ENCODE results near the gene PGPEP1. TPM values are rescaled to one million over a fixed set of nuclear protein-coding genes. Genes with fewer than 3 reads are reported as not detected.

PGPEP1 gene
- total RNA-seq, 1 experiment from 2014 or later, result 25.6 TPM

DNA sequence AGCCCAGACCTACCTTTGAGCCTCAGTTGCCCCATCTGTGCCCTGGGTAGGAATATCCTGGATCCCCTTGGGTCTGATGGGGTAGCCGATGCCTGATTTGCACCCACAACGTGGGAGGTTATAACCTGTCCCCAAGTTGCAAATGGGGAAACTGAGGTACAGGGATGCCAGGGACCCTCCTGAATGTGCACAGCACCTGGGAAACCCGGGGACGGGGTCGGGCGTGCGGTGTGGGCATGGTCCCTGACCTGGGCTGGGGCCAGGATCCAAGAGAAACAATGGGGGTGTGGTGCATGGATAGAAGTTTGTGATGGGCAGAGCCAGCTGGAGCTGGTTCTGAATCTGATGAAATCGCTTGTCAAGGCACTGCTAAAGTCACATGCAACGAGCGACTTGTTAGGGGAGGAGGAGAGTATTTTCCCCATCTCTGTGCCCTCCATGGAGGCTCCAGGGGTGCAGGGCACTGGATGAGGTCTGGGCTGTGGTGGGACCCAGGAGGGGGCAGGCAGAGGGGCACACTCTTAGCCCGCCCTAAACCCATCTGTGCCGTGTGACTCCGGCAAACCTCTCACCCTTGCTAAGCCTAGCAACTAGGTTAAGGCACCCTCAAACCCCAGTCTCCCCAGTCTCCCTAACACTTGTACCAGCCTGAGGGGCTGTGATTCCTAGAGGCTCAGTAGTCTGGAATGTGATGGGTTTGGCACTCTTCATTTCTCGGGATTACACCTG lies 46.3 kb downstream of the PGPEP1 start:
- Mint-ChIP-seq H3K36me3 (ENCODE audit: insufficient read depth, unreplicated experiment) (peaks cover 64% of the 10 kb centered on the region), H3K27me3 (ENCODE audit: insufficient read depth, unreplicated experiment) (no peaks in the 10 kb centered on the region), H3K9me3 (ENCODE audit: unreplicated experiment) (no peaks in the 10 kb centered on the region), H3K4me3 (ENCODE audit: unreplicated experiment) (peak overlapping the region; percentile 85), H3K4me1 (ENCODE audit: low read depth, unreplicated experiment) (peaks cover 6% of the 10 kb centered on the region), H3K27ac (ENCODE audit: unreplicated experiment) (peak overlapping the region; percentile 92)
- peak in 1 of 2 experiments; percentile 56 for DNase-seq
- ChIA-PET POLR2A (interaction anchor here (1.2 to 1.8 kb wide), 2 partner anchors 15 to 105 kb away, joined by 15 to 16 read pairs; partner anchors contain the start of gene JUND), CTCF (interaction anchor here (0.5 to 2.1 kb wide), 7 partner anchors 11 to 438 kb away, joined by 3 to 10 read pairs (median 6); partner anchors contain the start of genes LRRC25 and SSBP4)
- Histone ChIP-seq H3K27me3 (replicated peaks; ENCODE audit: control insufficient read depth, insufficient read depth, low read length) (no peaks in the 10 kb centered on the region), H3K4me3 (ENCODE audit: low read depth, low read length) (peak overlapping the region; percentile 76), H3K9me3 (no peaks in the 10 kb centered on the region), H3K36me3 (ENCODE audit: control insufficient read depth, insufficient read depth, low read length) (peaks cover 11% of the 10 kb centered on the region), H3K4me1 (peaks cover 40% of the 10 kb centered on the region)
- BruUV-seq (replicated peaks), result TSS peak; percentile 55
- no peak for TF ChIP-seq CTCF (IDR thresholded peaks at IDR 0.05; ENCODE audit: insufficient read depth in 1 of 2, low read depth in 1 of 2, low read length in 1 of 2, severe bottlenecking in 1 of 2, unreplicated experiment in 1 of 2)
- intact Hi-C loops (cut with micrococcal nuclease; ENCODE audit: unreplicated experiment), result loop anchor here (2.0 kb wide), 1 partner anchor 14 kb away; no protein-coding TSS in a partner anchor

DNA sequence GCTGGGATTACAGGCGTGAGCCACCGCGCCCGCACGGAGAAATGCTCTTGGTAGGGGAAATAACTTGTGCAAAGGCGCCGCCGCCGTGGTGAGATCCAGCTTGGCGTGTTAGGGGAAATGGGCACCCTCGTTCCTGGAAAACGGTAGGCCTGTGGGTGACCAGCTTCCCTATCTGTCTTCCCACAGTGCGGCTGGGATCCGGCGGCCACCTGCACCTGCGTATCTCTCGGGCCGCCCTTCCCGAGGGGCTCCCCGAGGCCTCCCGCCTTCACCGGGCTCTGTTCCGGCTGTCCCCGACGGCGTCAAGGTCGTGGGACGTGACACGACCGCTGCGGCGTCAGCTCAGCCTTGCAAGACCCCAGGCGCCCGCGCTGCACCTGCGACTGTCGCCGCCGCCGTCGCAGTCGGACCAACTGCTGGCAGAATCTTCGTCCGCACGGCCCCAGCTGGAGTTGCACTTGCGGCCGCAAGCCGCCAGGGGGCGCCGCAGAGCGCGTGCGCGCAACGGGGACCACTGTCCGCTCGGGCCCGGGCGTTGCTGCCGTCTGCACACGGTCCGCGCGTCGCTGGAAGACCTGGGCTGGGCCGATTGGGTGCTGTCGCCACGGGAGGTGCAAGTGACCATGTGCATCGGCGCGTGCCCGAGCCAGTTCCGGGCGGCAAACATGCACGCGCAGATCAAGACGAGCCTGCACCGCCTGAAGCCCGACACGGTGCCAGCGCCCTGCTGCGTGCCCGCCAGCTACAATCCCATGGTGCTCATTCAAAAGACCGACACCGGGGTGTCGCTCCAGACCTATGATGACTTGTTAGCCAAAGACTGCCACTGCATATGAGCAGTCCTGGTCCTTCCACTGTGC lies 47.9 kb downstream of the PGPEP1 start:
- no peaks in the 10 kb centered on the region for H3K9me3 ChIP-seq
- H3K4me3 ChIP-seq (ENCODE audit: low read depth, low read length), result peak overlapping the region; percentile 76
- DNase-seq, result no peak
- no peaks in the 10 kb centered on the region for H3K27me3 ChIP-seq (replicated peaks; ENCODE audit: control insufficient read depth, insufficient read depth, low read length)
- peaks cover 11% of the 10 kb centered on the region for H3K36me3 ChIP-seq (ENCODE audit: control insufficient read depth, insufficient read depth, low read length)
- BruUV-seq (replicated peaks), result no TSS peak
- peaks cover 24% of the 10 kb centered on the region for H3K4me1 ChIP-seq
- Mint-ChIP-seq H3K36me3 (ENCODE audit: insufficient read depth, unreplicated experiment) (peaks cover 64% of the 10 kb centered on the region), H3K27ac (ENCODE audit: unreplicated experiment) (no peak overlapping the region), H3K4me1 (ENCODE audit: low read depth, unreplicated experiment) (peaks cover 6% of the 10 kb centered on the region), H3K9me3 (ENCODE audit: unreplicated experiment) (no peaks in the 10 kb centered on the region), H3K27me3 (ENCODE audit: insufficient read depth, unreplicated experiment) (no peaks in the 10 kb centered on the region), H3K4me3 (ENCODE audit: unreplicated experiment) (peak overlapping the region; percentile 85)
- intact Hi-C loops (cut with micrococcal nuclease; ENCODE audit: unreplicated experiment), result no loop called here
- peak; percentile 36 to 73 for TF ChIP-seq CTCF (IDR thresholded peaks at IDR 0.05; ENCODE audit: insufficient read depth in 1 of 2, low read depth in 1 of 2, low read length in 1 of 2, severe bottlenecking in 1 of 2, unreplicated experiment in 1 of 2)
- CTCF ChIA-PET, result interaction anchor here (0.6 to 0.7 kb wide), 7 partner anchors 24 to 568 kb away, joined by 3 to 6 read pairs (median 3); no protein-coding TSS in a partner anchor
- POLR2A ChIA-PET, result interaction anchor here (0.7 to 0.8 kb wide), 2 partner anchors 20 to 107 kb away, joined by 3 to 4 read pairs; no protein-coding TSS in a partner anchor

Measured in Caco-2 (cell line).